CD4-positive, alpha-beta T cell treated with Interleukin-6 for 4 hours (primary cell): ENCODE measurements around the gene SARDH.
A peak's percentile ranks its signal among the peaks of the same experiment; 100 is the strongest.

Experiments
- DNase-seq: peaks from one replicate; pipeline ENCODE4 v3.0.0-alpha.2; 2020; ENCODE audit warnings: mixed read lengths

Gene SARDH

DNA sequence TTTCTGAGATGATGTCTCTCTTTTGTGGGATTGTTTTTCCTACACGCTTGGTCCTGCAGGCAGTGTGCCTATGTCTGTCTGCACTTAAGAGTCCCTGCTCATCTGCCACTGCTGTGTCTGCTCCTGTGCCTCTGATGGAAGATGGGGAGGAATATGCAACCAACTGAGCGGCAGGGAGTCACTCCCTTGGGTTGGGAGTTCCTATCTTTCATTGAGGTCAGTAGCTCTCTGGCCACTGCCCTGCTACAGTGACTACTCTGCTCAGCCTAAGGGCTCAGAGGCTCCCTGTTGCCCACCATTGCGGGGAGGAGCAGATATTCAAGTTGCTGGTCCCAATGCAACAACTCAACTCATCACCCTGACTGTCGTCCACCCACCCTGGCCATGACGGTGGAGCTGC lies 115.6 kb downstream of the SARDH start:
- DNase-seq, result no peak

GRCh38 chr9:133621725-133622267 lies 116.4 kb downstream of the SARDH start:
- no peak for DNase-seq

- DNase-seq, result peak; percentile 81
Measured at GRCh38 chr9:133619791-133620190, 118.4 kb downstream of the SARDH start.

- DNase-seq, result no peak
Measured at GRCh38 chr9:133618726-133619125, 119.4 kb downstream of the SARDH start.

DNA sequence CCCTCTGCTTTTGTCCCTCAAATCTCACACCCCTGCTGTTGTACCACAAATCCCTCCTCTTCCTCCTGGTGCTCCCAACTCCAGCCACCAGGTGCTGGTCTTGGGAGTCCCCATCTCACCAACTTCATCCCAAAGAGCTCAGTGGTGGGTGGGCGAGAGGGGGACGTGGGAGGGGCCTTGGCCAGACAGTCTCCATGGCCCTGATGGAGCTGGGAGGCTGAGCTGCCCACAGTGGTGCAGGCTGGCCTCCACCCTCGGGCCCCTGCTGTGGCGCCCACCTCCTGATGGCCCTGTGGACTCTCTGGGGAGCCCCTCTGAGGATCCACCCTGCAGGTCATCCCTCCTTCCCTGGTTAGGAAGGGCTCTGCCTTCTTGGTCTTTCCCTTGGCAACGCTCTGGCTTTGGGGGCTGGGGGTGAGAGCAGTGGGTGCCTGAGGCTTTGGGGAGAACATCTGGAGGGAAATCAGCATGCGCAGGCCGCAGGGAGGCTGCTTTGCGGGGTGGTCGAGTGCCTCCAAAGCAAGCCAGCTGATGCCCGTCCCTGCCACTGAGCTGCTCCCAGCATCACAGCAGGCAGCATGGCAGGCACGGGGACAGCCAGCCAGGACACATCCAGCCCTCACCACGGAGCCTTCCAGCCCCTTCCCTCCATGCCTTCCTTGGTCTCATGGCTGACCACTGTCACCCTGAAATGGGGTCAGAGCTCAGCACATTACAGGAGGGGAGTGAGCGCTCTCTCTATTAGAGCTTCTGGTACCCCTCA lies 121.3 kb downstream of the SARDH start:
- DNase-seq, result no peak

DNA sequence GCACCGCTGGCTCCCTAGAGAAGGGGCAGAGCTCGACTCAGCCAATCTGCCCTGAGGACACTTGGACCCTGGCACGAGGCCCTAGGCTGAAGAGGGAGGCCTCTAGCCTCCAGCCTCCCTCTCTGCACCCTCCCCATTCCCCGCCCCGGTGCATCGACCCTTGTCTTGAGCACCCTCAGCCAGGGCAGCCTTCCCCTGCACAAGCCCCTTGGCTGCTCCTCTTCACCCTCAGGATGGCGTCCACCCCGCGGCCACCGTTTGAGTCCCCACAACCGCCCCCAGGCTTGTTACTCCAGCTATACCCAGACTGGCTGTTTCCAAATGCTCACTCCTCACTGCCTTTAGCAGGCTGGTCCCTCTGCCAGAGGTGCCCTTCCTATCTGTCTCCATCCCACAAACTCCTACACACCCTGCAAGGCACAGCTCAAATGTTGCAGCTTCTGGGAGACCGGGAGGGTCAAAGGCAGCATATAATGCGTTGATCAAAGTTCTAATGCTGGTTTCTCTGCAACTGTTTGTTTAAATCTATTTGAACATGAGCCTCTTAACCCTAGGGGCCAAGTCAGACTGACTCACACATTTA lies 122.5 kb downstream of the SARDH start:
- DNase-seq, result no peak

GRCh38 chr9:133615186-133615585 lies 123.0 kb downstream of the SARDH start:
- DNase-seq, result no peak

- no peak for DNase-seq
Measured at GRCh38 chr9:133614678-133615077, 123.5 kb downstream of the SARDH start.

- no peak for DNase-seq
Measured at GRCh38 chr9:133614056-133614455, 124.1 kb downstream of the SARDH start.
